K562 (cell line): Measurements from ENCODE around the gene ATP6V0A1.
"Not testable (repeated sequence)": the region's sequence is repeated elsewhere in the genome, so short reads cannot be mapped to it uniquely, and the experiment has no call there.

Source experiments
- CEBPG ChIP-seq, 3 experiments: fragments of 200-800 bp in 1 of 3; sonication (Bioruptor generic) in 1 of 3; sonication (generic) in 1 of 3; formaldehyde crosslinking in 1 of 3; IDR thresholded peaks in 2 of 3; conservative IDR thresholded peaks in 1 of 3; 2 replicates each; pipeline versions ENCODE4 v1.6.1 to v1.8.0; 2016 to 2022; ENCODE audit warnings: missing compliant biosample characterization in 2 of 3, missing genetic modification characterization in 2 of 3, mild to moderate bottlenecking in 1 of 3, missing genetic modification reagents in 1 of 3
- EP300 ChIP-seq: IDR thresholded peaks from 2 replicates; pipeline ENCODE4 v1.6.1; 2012; ENCODE audit warnings: low read length, improper control_type of control experiment
- FOXK1 ChIP-seq: sonication (generic); formaldehyde crosslinking; IDR thresholded peaks from 2 replicates; pipeline ENCODE4 v1.8.0; 2022; ENCODE audit warnings: missing genetic modification reagents, mild to moderate bottlenecking, borderline replicate concordance
- FOXM1 ChIP-seq, 2 experiments: fragments of 450-650 bp in 1 of 2; sonication (generic) in 1 of 2; formaldehyde crosslinking in 1 of 2; IDR thresholded peaks; 2 replicates each; pipeline versions ENCODE4 v1.6.1 to v1.9.0; 2017 to 2022; ENCODE audit warnings: low read depth in 2 of 2, mild to moderate bottlenecking in 2 of 2, missing genetic modification reagents in 1 of 2, moderate library complexity in 1 of 2
- MTA2 ChIP-seq: fragments of 450-650 bp; IDR thresholded peaks from 2 replicates; pipeline ENCODE4 v1.6.1; 2016; ENCODE audit warnings: low read depth
- NFE2L1 ChIP-seq: fragments of 450-650 bp; IDR thresholded peaks from 2 replicates; pipeline ENCODE4 v1.6.1; 2016; ENCODE audit warnings: missing genetic modification characterization, low read depth, mild to moderate bottlenecking, missing compliant biosample characterization, moderate library complexity, borderline replicate concordance
- NR2C2 ChIP-seq, 2 experiments: fragments of 200-800 bp in 1 of 2; sonication (Bioruptor generic) in 1 of 2; sonication (generic) in 1 of 2; formaldehyde crosslinking in 1 of 2; IDR thresholded peaks; 2 replicates each; pipeline versions ENCODE4 v1.6.1 to v1.8.0; 2016 to 2022; ENCODE audit warnings: mild to moderate bottlenecking in 1 of 2, missing compliant biosample characterization in 1 of 2, missing genetic modification characterization in 1 of 2, missing genetic modification reagents in 1 of 2
- POLR2AphosphoS5 ChIP-seq: IDR thresholded peaks from 2 replicates; pipeline ENCODE4 v1.6.1; 2011; ENCODE audit warnings: mild to moderate bottlenecking, low read depth, low read length, moderate library complexity; ENCODE audit not compliant: control insufficient read depth, insufficient read depth
- XRCC5 ChIP-seq: fragments of 200-400 bp; formaldehyde crosslinking; IDR thresholded peaks from 2 replicates; pipeline ENCODE4 v1.6.1; 2017; ENCODE audit warnings: low read depth, mild to moderate bottlenecking, low read length
- ZBTB7A ChIP-seq: IDR thresholded peaks from 2 replicates; pipeline ENCODE4 v1.6.1; 2011; ENCODE audit warnings: low read depth, mild to moderate bottlenecking, low read length, moderate library complexity, borderline replicate concordance; ENCODE audit not compliant: control insufficient read depth
- TF ChIP-seq, protein P1 (sequence below), 3 experiments: IDR thresholded peaks in 2 of 3; conservative IDR thresholded peaks in 1 of 3; 2 replicates each; pipeline ENCODE4 v1.5.1; 2011 to 2012; ENCODE audit warnings: low read length in 3 of 3, mild to moderate bottlenecking in 3 of 3, control low read depth in 2 of 3, improper control_type of control experiment in 1 of 3, inconsistent platforms in 1 of 3, low read depth in 1 of 3, mixed read lengths in 1 of 3, moderate library complexity in 1 of 3; ENCODE audit not compliant: insufficient read depth in 2 of 3
- TF ChIP-seq, protein P2 (sequence below): sonication (generic); formaldehyde crosslinking; IDR thresholded peaks from 2 replicates; pipeline ENCODE4 v1.8.1; 2022; ENCODE audit warnings: missing genetic modification reagents

DNA sequence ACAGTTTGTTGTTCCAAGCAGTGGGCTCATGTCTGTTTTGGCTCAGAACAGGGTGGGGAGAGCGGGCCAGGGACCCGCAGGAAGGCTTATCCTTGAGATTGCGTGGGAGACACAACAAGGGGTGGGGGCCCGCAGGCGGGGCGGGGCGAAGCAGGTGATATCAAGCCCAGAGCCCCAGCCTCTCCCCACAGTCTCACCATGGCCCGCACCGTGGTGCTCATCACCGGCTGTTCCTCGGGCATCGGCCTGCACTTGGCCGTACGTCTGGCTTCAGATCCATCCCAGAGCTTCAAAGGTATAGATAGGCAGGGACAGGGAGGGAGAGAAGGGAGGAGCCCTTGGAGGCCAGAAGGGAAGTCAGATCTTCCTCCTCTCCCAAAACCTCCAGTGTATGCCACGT lies 94.1 kb downstream of the ATP6V0A1 start, which contains the start of gene HSD17B1:
- not testable (repeated sequence) for TF ChIP-seq FOXK1 (CRISPR knock-in tag); POLR2AphosphoS5; NFE2L1 (tag); ZBTB7A; MTA2; NR2C2 (CRISPR knock-in tag; IDR thresholded peaks at IDR 0.05); NR2C2 (tag; IDR thresholded peaks at IDR 0.05); CEBPG (CRISPR knock-in tag; IDR thresholded peaks at IDR 0.05); CEBPG (tag; conservative IDR thresholded peaks at IDR 0.05 in 1 of 2, IDR thresholded peaks at IDR 0.05 in 1 of 2); EP300; FOXM1 (IDR thresholded peaks at IDR 0.05; ENCODE audit: low read depth); FOXM1 (CRISPR knock-in tag; IDR thresholded peaks at IDR 0.05; ENCODE audit: low read depth); XRCC5
- TF ChIP-seq, protein P1, sequence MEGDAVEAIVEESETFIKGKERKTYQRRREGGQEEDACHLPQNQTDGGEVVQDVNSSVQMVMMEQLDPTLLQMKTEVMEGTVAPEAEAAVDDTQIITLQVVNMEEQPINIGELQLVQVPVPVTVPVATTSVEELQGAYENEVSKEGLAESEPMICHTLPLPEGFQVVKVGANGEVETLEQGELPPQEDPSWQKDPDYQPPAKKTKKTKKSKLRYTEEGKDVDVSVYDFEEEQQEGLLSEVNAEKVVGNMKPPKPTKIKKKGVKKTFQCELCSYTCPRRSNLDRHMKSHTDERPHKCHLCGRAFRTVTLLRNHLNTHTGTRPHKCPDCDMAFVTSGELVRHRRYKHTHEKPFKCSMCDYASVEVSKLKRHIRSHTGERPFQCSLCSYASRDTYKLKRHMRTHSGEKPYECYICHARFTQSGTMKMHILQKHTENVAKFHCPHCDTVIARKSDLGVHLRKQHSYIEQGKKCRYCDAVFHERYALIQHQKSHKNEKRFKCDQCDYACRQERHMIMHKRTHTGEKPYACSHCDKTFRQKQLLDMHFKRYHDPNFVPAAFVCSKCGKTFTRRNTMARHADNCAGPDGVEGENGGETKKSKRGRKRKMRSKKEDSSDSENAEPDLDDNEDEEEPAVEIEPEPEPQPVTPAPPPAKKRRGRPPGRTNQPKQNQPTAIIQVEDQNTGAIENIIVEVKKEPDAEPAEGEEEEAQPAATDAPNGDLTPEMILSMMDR (IDR thresholded peaks at IDR 0.05 in 2 of 3, conservative IDR thresholded peaks at IDR 0.05 in 1 of 3; ENCODE audit: insufficient read depth in 2 of 3, low read depth in 1 of 3, low read length in 3 of 3) = not testable (repeated sequence)
- TF ChIP-seq, protein P2, sequence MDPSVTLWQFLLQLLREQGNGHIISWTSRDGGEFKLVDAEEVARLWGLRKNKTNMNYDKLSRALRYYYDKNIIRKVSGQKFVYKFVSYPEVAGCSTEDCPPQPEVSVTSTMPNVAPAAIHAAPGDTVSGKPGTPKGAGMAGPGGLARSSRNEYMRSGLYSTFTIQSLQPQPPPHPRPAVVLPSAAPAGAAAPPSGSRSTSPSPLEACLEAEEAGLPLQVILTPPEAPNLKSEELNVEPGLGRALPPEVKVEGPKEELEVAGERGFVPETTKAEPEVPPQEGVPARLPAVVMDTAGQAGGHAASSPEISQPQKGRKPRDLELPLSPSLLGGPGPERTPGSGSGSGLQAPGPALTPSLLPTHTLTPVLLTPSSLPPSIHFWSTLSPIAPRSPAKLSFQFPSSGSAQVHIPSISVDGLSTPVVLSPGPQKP = not testable (repeated sequence)
